ENCODE results near the gene PMPCA.

- no peak for TF ChIP-seq POLR2A (IDR thresholded peaks at IDR 0.05; ENCODE audit: low read depth)
- no peak for TF ChIP-seq CTCF (IDR thresholded peaks at IDR 0.05)
- TF ChIP-seq EP300 (IDR thresholded peaks at IDR 0.05): no peak
- no peak for TF ChIP-seq POLR2AphosphoS5 (IDR thresholded peaks at IDR 0.05)
These were observed 5.0 kb upstream of the PMPCA start for GRCh38 chr9:136405481-136405880.

Data from esophagus muscularis mucosa (tissue), 4 donors.